Sigmoid colon (tissue), 4 donors: ENCODE results near the gene PTPRO.
"Not testable (repeated sequence)": the region's sequence is repeated elsewhere in the genome, so short reads cannot be mapped to it uniquely, and the experiment has no call there.

Experiments
- EP300 ChIP-seq, 4 donors: sonication (generic); formaldehyde crosslinking; IDR thresholded peaks; one replicate each; pipeline ENCODE4 v1.6.1; 2017; ENCODE audit warnings: antibody characterized with exemption in 4 of 4
- POLR2A ChIP-seq, 2 donors: fragments of 450-650 bp; IDR thresholded peaks; one replicate each; pipeline ENCODE4 v1.6.1; 2016; ENCODE audit warnings: antibody characterized with exemption in 2 of 2, mild to moderate bottlenecking in 2 of 2, moderate library complexity in 2 of 2
- POLR2AphosphoS5 ChIP-seq, 4 donors: sonication (generic); formaldehyde crosslinking; IDR thresholded peaks; one replicate each; pipeline ENCODE4 v1.6.1; 2017; ENCODE audit warnings: antibody characterized with exemption in 4 of 4
- TF ChIP-seq, protein P1 (sequence below), 4 experiments: fragments of 450-650 bp in 3 of 4; fragments of 200-600 bp in 1 of 4; IDR thresholded peaks; one replicate each; pipeline ENCODE4 v1.5.1; 2016 to 2019; ENCODE audit warnings: antibody characterized with exemption in 4 of 4, mild to moderate bottlenecking in 3 of 4, moderate library complexity in 2 of 4

DNA sequence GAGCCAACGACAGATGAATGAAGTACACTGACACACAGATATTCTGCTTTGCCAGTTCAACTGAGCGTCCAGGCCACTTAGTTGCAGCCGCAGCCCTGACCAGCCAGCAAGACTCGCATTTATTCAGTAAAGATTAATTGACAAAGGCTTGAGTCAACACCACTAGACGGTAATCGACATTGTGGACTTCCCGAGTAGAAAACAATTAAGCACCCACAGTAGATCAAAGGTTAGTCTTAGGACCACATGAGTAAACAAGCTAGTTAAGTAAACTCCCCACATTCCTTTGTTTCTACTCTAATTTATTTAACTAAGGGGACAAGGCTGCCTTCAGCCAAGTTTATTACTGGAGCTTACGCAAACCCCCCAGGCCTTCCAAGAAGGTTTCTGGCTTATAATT is 294.2 kb downstream of the PTPRO start:
- not testable (repeated sequence) for TF ChIP-seq POLR2AphosphoS5, POLR2A, EP300 (IDR thresholded peaks at IDR 0.05)
- TF ChIP-seq, protein P1, sequence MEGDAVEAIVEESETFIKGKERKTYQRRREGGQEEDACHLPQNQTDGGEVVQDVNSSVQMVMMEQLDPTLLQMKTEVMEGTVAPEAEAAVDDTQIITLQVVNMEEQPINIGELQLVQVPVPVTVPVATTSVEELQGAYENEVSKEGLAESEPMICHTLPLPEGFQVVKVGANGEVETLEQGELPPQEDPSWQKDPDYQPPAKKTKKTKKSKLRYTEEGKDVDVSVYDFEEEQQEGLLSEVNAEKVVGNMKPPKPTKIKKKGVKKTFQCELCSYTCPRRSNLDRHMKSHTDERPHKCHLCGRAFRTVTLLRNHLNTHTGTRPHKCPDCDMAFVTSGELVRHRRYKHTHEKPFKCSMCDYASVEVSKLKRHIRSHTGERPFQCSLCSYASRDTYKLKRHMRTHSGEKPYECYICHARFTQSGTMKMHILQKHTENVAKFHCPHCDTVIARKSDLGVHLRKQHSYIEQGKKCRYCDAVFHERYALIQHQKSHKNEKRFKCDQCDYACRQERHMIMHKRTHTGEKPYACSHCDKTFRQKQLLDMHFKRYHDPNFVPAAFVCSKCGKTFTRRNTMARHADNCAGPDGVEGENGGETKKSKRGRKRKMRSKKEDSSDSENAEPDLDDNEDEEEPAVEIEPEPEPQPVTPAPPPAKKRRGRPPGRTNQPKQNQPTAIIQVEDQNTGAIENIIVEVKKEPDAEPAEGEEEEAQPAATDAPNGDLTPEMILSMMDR (IDR thresholded peaks at IDR 0.05): not testable (repeated sequence)
